Measurements from ENCODE around the gene ZMYM4.
"Not testable (repeated sequence)": the region's sequence is repeated elsewhere in the genome, so short reads cannot be mapped to it uniquely, and the experiment has no call there.

ZMYM4 gene

DNA sequence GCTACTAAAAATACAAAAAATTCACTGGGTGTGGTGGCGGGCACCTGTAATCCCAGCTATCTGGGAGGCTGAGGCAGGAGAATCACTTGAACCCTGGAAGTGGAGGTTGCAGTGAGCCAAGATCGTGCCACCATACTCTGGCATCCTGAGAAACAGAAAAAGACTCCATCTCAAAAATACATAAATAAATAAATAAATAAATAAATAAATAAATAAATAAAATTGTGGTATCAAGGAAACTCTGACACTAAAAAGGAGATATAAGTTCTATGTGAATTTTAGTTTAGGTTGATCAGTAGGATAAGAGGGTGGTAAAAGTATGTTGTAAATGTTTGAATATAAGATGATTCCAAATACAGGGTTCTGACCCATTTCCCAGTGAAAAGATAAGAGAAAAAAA, 63.1 kb downstream of the ZMYM4 start:
- not testable (repeated sequence) for DNase-seq

DNA sequence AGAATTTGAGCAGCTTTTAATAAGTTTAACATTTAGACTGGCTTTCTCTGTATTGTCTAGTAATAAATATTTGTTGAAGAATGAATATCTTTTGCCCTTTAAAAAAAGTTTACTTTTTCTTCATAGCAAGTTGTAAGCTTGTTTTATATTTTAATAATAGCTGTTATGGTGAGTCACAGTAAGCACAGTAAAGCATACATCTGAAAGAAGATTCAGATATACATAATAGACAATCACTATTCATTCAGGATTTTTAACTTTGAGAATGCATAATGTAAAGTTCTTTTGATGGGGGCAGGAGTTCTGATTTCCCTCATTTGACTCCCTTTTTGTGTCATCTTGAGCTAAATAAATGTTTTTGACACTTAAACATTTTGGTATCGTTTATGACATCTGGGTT, 66.0 kb downstream of the ZMYM4 start:
- DNase-seq, result no peak

DNA sequence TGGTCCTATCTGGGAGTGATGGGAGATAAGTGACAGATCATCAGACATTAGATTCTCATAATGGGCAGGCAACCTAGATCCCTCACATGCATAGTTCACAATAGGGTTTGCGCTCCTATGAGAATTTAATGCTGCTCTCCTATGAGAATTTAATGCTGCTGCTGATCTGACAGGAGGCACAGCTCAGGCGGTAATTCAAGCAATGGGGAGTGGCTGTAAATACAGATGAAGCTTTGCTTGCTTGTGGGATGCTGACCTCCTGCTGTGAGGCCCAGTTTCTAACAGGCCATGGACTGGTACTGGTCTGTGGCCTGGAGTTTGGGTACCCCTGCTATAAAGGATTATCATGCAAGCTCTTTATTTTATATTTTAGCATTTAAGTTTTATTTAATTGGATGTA, 72.0 kb downstream of the ZMYM4 start:
- DNase-seq, result no peak

DNA sequence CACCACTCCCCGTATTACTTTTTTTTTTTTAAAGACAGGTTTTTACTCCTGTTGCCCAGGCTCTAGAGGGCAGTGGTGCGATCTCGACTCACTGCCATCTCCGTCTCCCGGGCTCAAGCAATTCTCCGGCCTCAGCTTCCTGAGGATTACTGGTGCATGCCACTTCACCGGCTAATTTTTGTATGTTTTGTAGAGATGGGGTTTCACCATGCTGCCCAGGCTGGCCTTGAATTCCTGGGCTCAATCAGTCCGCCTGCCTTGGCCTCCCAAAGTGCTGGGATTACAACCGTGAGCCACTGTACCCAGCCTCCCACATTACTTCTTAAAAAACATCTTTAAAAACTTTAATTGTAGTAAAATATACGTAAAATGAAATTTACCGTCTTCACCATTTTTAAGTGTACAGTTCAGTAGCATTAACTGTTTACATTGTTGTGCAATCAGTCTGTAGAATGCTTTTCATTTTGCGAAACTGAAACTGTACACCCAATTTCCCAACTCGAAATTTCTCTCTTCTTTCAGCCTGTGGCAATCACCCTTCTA, 77.0 kb downstream of the ZMYM4 start:
- DNase-seq, result peak in 1 of 2 donors; percentile 19

DNA sequence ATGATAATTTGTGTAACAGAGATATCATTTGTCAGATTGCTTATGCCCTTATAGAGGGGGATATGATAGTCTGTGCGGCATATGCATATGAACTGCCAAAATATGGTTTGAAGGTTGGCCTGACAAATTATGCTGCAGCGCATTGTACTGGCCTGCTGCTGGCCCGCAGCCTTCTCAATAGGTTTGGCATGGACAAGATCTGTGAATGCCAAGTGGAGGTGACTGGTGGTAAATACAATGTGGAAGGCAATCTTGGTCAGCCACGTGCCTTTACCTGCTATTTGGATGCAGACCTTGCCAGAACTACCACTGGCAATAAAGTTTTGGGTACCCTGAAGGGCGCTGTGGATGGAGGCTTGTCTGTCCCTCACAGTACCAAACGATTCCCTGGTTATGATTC, 82.4 kb downstream of the ZMYM4 start:
- DNase-seq, result no peak

DNA sequence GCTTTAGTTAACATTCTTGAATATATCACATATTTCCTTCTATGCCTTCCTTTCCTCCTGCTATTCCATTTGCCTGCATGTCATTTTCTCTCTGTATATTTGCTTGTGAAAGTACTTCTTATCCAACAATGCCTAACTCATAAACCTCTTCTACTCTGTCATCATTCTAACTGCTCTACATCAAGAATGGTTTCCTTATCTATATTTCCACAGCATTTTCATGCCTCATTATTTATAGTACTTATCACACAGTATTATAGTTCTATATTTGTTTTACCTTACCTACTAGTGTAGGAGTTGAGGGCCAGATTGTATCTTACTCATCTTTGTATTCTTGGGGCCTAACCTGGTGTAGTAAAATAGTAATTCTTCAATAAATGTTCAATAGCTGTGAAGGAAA, 91.5 kb downstream of the ZMYM4 start:
- DNase-seq, result no peak

DNA sequence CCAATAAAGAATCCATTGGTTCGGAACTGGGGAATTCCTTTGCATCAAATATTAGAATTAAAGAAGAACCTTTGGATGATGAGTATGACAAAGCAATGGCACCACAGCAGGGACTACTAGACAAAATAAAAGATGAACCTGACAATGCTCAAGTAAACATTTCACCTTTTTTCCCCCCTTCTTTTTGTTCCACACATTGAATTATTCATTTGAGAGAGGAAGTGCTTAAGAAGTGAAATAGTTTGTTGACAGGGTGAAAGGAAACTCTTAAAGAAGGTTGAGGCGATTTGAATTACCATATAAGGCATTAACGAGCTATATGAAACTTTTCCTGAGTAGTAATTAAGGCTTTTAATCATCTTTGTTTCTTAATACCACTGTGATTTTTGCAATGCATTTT, 93.1 kb downstream of the ZMYM4 start:
- DNase-seq, result no peak

DNA sequence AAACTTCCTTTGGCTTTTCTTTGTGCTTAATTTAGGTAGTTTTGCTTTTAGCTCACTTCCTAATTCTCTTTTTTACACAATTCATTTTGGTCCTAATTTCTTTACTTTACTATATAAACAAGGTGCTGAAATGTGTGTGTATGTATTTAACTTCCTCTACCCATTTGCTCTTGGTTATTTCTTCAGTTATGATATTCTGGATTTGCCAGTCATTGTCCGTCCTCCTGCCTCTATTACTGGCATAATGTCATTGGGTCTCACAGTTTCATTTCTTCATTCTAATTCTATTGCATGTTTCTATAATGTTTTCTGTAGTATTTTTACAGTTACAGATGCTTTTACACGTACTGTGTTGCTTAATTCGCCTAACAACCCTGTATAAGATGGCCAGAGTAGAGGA, 96.2 kb downstream of the ZMYM4 start:
- DNase-seq, result no peak

DNA sequence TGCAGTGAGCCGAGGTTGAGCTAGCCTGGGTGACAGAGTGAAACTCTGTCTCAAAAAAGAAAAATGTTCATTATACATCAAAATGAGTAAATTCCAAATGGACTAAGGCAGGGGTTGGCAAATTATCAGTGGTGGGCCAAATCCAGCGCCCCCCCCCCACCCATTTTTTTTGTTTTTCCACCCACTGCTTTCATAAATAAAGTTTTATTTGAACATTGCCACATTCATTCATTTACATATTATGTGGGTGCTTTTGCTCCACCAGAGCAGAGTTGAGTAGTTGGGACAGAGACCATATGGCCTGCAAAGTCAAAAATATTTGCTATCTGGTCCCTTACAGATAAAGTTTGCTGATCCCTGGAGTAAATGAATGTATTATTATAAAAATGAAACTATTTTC, 99.4 kb downstream of the ZMYM4 start:
- no peak for DNase-seq

DNA sequence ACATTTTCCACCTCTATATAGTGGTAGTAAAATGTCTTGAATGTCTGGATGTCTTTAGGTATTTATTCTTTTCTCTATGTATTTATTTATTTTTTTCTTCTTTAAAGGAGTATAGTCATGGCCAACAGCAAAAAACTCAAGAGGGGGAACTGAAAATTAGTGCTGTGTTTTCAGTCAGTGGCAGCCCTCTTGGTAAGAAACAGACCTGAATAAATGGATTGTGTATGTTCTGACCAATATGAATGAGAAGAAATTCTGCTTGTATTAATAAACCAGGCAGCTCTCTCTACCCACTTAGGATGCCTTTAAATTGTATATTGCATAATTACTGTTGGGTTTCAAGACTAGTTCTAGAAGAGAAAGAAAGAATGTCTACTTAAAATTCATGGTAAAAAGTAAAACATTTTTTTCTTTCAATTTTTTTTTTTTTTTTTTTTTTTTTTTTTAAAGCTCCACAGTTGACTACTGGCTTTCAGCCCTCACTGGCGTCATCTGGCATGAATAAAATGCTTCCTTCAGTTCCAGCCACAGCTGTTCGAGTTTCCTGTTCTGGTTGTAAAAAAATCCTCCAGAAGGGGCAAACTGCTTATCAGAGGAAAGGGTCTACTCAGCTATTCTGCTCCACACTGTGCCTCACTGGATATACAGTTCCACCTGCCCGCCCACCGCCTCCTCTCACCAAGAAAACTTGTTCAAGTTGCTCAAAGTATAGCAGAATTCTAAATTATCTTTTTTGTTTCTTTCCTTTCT, 101.6 kb downstream of the ZMYM4 start:
- DNase-seq, result no peak

DNA sequence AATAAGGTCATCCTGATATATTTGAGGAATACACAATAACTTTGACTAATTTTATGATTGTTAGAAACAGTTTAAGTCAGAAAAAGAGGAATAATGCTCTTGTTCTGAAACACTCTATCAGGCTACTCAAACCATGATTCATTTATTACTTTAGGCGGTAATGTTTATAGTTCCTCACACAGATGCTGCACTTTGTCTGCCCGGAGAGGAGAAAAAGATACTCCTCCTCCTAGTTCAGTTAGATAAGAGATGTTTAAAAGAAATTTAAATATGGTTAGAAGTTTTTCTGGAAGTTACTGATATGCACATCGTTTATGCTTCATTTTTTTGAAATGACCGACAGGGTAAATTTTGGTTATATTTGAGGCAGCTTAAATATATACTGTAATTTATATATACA, 103.0 kb downstream of the ZMYM4 start:
- DNase-seq, result no peak

DNA sequence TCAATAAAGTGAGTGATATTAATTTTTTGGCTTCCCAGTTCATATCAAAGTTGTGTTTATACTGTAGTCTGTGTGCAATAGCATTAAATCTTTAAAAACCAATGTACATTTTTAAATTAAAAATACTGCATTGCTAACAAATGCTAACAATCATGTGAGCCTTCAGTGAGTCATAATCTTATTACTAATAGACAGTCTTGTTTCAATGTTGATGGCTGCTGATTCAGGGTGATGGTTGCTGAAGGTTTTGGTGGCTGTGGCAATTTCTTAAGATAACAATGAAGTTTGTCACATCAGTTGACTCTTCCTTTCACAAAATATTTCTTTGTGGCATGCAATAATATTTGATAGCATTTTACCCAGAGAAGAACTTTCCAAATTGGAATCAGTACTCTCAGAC, 109.0 kb downstream of the ZMYM4 start:
- no peak for DNase-seq

DNA sequence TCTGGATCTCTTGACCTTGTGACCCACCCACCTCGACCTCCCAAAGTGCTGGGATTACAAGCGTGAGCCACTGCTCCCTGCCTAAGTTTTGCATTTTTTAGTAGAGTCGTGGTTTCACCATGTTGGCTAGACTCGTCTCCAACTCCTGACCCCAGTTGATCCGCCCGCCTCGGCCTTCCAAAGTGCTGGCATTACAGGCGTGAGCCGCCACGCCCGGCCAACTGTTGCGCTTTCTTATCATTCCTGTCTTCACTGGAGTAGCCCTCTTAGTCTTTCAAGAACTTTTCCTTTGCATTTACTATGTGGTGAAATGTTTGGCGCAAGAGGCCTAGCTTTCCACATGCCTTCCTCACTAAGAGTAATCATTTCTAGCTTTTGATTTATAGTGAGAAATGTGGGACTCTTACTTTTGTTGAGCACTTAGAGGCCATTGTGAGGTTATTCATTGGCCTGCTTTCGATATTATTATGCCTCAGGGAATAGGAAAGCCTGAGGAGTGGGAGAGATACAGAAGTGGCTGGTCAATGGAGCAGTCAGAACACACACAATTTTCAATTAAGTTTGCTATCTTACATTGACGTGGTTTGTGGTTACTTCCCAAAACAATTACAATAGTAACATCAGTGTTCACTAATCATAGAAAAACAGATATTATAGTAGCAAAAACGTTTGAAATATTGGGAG, 111.0 kb downstream of the ZMYM4 start:
- DNase-seq, result no peak

DNA sequence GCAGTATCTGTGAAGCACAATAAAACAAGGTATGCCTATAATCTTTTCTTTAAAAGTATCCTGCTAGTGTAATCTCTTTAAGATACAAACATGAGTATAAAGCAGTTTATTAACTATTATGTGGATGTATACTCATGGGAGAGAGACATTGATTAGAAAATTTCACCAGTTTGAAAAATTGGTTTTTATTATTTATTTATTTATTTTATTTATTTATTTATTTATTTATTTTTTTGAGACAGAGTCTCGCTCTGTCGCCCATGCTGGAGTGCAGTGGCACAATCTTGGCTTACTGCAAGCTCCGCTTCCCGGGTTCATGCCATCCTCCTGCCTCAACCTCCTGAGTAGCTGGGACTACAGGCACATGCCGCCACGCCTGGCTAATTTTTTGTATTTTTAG, 111.6 kb downstream of the ZMYM4 start:
- not testable (repeated sequence) for DNase-seq

DNA sequence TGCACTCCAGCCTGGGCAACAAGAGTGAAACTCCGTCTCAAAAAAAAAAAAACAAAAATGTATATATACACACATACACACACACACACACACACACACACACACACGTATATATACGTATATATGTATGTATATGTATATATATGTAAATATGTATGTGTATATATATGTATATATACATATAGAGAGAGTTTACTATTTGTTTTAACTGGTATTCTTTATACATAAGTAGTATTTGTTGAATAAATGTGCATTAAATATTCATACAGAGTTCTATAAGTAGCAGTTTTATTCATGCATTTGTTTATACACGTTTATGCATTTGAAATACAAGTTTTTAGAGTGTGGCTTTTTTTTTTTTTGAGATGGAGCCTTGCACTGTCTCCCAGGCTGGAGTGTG, 113.6 kb downstream of the ZMYM4 start:
- DNase-seq, result no peak

DNA sequence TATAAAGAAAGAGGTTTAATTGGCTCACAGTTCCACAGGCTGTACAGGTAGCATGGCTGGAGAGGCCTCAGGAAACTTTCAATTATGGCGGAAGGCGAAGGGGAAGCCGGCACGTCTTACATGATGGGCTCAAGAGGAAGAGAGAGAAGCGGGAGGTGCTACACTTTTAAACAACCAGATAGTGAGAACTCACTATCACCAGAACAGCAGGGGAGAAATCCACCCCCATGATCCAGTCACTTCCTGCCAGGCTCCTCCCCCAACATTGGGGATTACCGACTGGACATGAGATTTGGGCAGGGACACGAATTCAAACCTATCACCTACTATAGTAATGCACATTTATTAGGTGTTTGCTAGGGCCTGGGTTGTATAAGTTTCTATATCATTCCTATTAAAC, 117.8 kb downstream of the ZMYM4 start:
- no peak for DNase-seq

DNA sequence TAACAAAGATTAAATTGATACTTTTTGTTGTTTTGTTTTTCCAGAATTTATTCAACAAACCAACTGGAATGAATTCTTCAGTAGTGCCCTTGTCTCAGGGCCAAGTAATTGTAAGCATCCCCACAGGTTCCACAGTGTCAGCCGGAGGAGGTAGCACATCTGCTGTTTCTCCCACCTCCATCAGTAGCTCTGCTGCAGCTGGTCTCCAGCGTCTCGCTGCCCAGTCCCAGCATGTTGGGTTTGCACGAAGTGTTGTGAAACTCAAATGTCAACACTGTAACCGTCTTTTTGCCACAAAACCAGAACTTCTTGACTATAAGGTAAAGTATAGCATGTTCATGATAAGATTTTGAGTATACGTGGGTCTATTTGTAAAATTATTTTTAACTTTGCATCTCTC, 118.5 kb downstream of the ZMYM4 start:
- DNase-seq, result no peak

DNA sequence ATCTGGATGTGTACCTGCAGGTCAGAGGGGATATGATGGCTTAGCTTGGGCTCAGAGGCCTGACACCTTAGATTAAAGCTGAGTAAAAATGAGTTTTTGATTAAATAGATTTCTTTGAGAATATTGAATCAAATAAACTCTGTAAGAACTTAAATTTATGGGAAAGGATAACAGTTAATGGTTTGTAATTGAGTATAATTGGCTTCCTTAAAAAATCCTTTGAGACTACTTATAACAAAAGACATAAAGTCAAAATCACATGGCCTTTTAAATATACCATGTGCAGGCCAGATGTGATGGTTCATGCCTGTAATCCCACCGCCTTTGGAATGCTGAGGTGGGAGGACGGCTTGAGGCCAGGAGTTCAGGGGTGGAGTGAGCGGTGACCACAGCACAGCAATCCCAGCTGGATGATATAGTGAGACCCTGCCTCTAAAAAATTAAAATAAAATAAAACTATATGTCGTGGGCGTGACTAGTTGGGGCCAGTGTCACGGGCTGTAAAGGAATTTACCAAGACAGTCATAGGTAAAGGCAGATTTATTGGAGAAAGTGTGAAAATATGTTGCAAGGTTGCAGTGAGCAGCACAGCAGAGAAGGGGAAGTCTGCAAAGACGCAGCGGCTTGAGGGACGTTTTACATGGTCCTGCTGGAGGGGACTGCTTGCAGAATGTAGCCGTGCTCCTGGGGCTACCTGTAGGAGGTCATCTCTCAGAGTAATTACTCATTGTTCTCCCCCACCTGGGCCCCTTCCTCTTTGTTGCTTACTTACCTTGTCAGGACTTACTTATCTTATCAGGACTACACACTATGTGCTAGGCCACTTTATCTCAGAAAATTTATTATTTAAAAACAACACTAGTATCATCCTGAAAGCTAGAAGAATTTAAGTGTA, 122.3 kb downstream of the ZMYM4 start:
- no peak for DNase-seq

DNA sequence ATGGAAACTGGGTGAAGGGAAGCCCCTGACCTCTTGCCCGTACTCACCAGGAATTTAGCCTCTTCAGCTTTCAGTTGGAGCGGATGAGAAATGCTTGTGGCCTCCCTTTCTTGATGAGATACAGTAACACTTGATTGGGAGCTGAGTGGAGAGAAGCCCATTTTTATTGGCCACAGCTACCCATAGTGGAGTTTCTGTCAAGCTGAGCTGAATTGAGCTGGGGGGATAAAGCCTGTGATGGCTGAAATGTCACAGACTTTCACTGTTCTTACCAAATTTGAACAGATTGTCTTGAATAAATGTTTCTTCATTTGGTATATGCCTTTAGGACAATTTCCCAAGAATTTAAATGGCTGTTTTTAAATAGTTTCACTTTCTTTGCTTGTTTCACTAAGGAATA, 125.9 kb downstream of the ZMYM4 start:
- no peak for DNase-seq

DNA sequence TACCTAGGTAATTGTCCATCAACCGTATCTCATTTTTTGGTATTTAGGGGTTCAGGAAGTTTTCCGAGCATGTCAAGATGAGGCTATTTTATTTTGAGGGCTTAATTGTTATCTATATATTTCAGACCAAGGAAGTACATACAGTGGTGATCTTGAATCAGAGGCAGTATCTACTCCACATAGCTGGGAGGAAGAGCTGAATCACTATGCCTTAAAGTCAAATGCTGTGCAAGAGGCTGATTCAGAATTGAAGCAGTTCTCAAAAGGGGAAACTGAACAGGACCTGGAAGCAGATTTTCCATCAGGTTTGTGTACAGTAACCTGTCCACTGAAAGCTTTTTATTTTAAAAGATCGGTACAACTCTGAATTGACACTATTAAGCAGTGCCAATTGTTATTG, 130.2 kb downstream of the ZMYM4 start:
- no peak for DNase-seq

DNA sequence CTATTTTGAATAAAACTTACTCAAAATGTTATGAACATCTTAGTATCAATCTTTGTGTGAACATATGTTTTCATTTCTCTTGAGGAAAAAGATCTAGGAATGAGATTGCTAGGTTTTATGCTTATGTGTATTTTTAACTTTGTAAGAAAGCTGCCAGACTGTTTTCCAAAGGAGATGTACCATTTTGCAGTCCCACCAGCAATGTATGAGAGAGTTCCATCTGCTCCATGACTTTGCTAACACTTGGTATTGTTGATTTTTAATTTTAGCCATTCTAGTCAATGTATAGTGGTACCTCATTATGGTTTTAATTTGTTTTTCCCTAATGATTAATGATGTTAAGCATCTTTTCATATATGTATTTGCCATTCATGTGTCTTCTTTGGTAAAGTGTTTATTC, 132.5 kb downstream of the ZMYM4 start:
- DNase-seq, result no peak

DNA sequence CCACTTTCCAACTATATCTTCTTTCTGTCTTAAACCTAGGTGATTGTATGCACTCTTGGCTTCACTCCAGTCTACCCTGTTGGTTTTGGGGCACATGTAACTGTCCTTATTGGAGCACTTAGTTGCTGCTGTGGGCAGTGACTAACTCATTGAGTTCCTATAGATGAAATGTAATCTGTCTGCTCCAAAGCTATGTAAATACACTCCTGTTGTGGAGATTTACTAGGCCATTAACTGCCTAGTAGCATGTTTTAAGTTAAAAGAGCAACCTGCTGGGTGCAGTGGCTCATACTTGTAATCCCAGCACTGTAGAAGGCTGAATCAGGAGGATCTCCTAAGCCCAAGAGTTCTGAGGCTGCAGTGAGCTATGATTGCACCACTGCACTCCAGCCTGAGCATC, 137.6 kb downstream of the ZMYM4 start:
- DNase-seq, result no peak

DNA sequence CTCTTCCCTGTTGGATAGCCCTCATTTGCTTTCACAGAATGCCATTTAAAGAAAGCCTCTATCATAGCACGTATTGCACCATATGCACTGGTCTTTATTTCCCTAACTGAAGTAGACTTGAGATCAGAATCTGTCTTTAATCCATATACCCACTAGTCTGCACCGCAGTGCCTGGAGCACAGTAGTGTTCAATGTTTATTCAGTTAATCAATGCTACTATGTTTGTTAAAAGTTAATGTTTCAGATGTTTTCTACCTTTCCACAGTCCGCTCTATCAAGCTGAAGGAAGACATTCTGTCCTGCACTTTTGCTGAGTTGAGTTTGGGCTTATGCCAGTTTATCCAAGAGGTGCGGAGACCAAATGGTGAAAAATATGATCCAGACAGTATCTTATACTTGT, 139.2 kb downstream of the ZMYM4 start:
- DNase-seq, result no peak

DNA sequence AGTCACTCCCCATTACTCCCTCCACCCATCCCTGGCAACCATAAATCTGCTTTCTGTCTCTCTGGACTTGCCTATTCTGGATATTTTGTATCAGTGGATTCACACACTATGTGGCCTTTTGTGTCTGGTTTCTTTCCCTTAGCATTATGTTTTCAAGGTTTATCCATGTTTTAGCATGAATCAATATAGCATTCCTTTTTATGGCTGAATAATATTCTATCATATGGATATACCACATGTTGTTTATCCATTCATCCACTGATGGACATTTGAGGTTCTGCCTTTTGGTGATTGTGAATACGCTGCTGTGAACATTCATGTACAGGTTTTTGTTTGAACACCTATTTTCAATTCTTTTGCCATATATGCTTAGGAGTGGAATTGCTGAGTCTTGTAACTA, 140.4 kb downstream of the ZMYM4 start:
- no peak for DNase-seq
